MM.1S (cell line): Measurements from ENCODE around the gene MOB1A.

Source experiments
- EZH2 ChIP-seq: fragments of 300-600 bp; sonication (generic); optimal IDR thresholded peaks from 2 replicates; pipeline ENCODE3; 2017; ENCODE audit warnings: low read depth, mild to moderate bottlenecking, antibody characterized with exemption, low read length, mixed read lengths
- TF ChIP-seq, protein P1 (sequence below): fragments of 300-600 bp; sonication (generic); IDR thresholded peaks from 2 replicates; pipeline ENCODE4 v1.5.1; 2016; ENCODE audit warnings: antibody characterized with exemption, low read length, mixed read lengths

DNA sequence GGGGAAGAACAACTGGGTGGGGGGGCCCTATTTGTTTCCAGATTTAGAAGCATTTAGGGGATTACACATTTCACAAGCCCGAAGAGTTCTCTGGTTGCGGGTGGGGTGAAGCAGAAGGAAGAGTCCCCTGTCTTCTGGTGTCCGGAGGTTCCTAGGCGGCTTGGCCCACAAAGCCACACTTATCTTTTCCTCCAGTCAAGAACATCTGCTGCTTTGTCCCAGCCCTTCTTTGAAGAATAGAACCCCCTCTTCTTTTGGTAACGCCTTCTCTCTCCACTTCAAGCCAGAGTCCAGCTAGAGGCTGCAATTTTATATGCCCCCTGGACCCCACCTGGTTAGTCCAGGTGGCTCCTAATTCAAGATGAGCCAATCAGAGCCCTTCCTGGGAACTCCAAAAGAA lies 46.8 kb downstream of the MOB1A start:
- TF ChIP-seq EZH2: no peak
- TF ChIP-seq, protein P1, sequence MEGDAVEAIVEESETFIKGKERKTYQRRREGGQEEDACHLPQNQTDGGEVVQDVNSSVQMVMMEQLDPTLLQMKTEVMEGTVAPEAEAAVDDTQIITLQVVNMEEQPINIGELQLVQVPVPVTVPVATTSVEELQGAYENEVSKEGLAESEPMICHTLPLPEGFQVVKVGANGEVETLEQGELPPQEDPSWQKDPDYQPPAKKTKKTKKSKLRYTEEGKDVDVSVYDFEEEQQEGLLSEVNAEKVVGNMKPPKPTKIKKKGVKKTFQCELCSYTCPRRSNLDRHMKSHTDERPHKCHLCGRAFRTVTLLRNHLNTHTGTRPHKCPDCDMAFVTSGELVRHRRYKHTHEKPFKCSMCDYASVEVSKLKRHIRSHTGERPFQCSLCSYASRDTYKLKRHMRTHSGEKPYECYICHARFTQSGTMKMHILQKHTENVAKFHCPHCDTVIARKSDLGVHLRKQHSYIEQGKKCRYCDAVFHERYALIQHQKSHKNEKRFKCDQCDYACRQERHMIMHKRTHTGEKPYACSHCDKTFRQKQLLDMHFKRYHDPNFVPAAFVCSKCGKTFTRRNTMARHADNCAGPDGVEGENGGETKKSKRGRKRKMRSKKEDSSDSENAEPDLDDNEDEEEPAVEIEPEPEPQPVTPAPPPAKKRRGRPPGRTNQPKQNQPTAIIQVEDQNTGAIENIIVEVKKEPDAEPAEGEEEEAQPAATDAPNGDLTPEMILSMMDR: no peak
